Fibroblast of skin of right quadriceps (primary cell): ENCODE results near the gene TCP11L1.
A peak's percentile ranks its signal among the peaks of the same experiment; 100 is the strongest.
"Not testable (repeated sequence)": the region's sequence is repeated elsewhere in the genome, so short reads cannot be mapped to it uniquely, and the experiment has no call there.

Experiments
- DNase-seq: peaks from one replicate; pipeline ENCODE4 v3.0.0-alpha.2; 2013

Gene TCP11L1

DNA sequence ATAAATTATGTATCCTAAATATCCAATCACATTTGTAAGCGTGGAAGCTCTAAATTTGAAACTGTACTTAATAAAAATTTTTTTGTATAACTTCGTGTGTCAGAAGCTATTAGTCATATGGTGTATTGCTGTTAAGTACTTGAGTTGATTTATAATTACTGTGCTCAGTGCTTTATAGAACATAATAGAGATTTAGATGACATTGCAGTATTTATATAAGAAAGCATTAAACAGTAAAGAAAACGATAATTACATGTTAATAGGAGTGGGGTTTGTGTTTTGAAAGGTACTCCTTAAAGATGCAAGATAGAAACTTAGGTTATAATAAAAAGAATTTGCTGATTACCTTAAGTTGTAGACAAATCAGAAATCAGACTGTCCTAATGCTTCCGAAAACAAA is 5.9 kb upstream of the TCP11L1 start:
- DNase-seq = no peak

DNA sequence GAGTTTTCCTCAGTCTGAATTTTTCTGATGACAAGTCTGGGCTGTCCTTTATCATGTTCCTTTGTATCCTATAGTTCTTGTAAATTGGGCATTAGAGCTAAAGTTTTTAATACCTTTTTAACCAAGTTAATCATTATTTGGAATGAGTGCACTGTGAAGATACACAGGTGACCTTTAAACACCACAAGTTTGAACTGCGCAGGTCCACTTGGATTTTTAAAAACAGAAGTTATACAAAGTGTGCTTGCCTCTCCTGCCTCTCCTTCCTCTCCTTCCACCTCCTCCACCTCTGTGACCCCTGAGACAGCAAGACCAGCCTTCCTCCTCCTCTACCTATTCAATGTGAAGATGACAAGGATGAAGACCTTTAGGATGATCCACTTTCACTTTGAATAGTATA is 4.4 kb upstream of the TCP11L1 start:
- DNase-seq = no peak

DNA sequence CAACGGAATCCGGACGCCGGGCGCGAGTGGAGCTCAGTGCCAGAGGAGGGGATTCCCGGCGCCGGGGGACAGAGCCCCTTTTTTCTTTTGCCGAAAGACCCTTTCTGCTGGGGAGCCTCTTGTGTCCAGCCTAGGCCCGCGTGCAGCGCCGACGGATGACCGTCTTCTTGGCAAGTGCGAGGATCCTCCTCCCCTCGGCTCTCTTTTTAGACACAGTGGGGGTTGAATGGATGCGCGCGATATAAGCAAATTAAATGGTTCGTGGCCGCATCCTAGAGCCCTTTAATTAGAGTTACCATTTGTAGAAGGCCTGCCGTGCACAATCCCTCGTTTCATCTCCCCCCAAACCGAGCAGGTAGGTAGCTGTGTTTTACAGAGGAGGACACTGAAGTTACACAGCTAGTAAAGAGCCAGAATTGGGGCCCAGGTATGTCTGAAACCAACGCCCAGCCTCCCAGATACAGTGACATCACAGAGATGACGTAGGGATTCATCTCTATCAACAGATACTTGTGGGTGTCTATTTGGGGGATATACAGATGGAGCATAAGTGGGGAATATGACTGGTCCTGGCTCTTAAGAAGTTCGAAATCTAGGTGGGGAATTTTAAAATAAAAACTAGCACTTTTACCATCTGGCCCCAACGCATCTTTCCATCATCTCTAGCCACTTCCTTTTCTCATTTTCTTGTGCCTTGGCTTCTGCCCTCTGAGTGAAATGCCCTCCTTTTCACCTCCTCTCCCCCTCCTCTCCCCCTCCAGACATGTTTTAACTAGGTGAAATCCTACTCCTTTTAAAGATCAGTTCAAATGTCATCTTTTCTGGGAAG is 875 bp downstream of the TCP11L1 start:
- peak; percentile 22 for DNase-seq

DNA sequence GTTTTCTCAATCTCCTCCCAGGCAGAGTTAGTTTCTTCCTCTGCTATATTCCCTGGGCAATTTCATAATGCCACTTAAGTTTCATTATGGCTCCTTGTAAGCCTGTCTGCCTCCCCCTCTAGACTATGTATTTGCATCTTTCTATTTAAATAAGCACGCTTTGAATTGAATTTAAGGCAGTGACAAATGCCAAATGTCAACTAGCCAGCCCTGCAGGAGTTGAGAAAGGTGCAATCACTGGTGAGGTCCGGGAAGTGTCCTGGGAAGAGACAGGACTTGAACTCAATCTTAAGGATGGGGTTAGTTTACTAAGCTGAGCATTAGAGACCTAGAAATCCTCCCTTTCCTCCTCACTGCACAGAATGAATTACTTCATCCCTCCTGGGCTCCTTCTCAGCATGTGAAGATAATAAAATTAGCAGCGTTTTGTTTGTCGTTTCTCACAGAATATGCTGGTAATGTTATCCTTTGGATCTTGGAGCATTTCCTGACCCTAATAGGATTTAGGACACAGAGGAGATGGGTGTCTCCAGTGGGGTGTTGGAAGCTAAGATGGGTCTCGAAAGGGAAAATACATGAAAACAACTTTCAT is 1.6 kb downstream of the TCP11L1 start:
- no peak for DNase-seq

DNA sequence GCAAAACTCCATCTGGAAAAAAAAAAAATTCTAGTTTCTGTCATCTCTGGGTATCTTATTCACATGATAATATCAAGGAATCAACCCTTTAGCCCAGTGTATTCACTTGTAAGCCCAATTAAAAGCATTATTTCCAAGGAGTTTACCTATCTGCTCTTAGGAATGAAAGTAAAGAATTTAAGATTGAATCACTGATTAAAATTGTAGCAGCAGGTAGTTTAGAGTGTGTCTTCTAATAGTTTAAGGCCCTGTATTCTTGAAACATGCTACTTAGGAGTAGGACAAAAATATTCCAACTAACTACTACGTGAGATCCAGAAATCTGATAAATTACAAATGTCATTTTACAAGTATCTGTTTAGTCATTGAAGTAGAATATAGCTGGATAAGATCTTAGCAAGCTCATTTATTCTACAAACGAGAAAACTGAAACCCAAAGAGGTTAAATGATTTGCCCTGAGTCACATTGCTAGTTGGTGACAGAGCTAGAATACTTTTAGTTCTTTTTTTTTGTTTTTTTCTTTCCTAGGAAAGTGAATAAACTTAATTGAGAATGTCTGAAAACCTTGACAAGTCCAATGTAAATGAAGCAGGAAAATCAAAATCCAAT is 4.0 kb downstream of the TCP11L1 start:
- no peak for DNase-seq

DNA sequence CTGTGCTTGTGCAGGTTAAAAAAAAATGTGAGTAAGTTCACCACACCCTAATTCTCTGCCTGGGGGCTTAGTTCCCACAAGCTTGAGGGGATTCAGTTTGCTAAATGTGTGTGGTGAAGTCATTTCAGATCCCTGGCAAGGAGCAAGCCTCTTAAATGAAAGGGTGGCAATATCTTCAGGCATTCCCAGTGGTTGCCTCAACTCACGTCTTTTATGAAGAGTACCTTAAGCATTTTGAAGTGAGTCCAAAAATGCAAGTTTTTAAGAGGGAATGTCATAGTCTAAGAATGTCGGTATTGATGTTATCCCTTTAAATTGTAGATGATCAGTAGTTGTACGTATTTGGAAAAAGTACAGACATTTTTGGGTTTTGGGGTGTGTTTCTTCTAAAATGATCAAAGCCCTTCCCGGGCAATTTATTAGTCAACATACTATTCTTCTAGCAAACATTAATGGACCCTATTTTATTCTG is 4.9 kb downstream of the TCP11L1 start:
- DNase-seq = peak; percentile 44

DNA sequence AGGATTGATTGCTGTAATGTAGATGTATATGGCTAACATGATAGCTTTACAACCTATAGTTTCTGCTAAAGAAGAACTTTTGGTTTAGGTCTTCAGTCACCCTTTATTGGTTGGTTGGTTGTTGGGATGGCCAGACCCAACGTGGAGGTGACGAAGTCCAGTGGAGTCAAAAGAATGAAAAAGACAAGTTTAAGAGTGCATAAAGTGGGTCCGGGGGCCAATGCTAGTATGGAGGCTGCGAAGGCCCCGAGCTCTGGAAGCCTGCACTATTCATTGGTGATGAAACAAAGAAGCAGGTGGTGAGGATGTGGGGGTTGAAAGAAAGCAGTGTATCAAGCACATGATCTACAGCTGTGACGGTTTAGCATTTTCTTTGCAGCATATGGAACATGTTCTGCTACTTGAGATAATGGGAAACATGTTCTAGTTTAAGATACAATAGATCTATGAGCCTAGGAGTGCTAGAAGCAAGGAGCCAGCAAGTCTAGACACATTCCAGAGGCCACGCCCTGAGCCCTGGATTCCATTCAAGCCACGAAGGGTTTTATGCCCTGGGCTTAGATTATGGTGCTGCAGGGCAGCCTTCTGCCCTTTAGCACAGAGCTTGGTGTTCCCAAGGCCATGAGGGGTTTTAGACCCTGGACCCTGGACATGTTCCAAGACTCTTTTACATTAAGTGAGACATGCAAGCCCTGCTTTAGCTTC is 6.3 kb downstream of the TCP11L1 start:
- peak; percentile 22 for DNase-seq

DNA sequence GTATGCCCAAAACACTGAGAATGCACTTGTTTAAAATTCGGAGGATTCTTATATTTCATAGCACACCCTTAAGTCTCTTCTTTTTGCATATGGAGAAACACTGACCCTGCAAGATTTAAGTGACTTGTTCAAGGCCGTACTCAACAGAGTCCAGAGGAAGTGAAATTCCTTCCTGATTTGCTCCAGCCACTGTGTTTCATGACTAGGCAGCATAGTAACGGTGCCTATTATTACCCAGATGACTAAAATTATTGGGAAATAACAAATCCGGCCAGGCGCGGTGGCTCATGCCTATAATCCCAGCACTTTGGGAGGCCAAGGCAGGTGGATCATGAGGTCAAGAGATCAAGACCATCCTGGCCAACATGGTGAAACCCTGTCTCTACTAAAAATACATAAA is 9.3 kb downstream of the TCP11L1 start:
- not testable (repeated sequence) for DNase-seq

DNA sequence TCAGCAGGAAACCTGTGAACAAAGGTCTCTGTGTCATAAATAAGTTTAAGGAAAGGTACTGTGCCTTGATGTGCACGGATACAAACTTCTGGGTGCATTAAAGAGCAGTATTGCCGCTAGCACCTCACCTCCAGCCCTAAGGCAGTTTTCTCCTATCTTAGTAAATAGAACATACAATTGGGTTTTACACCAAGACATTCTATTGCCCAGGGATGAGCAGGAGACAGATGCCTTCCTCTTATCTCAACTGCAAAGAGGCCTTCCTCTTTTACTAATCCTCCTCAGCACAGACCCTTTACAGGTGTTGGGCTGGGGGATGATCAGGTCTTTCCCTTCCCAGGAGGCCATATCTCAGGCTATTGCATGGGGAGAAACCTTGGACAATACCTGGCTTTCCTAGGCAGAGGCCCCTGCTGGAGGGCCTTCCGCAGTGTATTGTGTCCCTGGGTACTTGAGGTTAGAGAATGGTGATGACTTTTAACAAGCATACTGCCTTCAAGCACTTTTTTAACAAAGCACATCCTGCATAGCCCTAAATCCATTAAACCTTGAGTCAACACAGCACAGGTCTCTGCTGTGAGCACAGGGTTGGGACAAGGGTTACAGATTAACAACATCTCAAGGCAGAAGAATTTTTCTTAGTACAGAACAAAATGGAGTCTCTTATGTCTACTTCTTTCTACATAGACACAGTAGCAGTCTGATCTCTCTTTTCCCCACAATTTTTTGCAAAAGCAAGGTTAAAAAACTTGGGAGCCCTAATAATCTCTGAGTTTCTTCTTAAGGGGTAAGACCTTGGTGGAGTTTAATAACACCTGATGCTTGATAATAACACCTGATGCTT is 10.4 kb downstream of the TCP11L1 start:
- not testable (repeated sequence) for DNase-seq

DNA sequence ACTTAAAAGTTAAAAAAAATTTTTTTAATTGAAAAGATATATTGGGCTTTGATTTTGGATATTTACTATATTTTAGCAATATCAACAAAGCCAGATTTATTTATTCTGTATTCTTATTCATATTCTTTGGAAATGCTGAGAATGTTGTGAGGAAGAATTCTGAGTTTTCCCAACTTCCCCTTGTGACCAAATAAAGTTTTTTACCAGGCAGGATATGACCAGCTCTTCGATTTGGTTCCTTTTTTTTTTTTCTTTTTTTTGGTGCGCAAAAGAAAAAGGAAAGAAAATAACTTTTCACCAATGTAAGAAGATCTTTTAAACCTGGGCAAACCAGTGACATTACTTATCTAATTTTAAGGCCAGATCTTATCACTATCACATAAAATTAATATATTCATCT is 12.9 kb downstream of the TCP11L1 start:
- DNase-seq = no peak

DNA sequence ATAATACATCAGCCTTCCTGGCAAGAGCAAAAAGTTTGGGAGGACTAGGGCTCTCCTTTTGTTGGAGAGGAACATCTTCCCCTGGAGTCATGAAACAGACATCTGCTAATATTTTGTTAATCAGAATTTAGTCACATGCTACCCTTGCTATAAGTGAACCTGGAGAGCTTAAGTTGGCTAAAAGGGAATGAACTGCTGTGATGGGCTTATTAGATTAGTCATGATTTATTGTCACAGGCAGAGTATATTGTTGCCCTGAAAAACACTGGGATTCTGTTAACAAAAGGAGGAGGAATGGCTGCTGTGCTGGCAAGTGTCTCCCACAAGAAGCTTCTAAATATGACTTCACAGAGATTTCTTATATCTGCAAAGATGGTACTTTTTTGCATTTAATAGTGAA is 16.0 kb downstream of the TCP11L1 start:
- no peak for DNase-seq

DNA sequence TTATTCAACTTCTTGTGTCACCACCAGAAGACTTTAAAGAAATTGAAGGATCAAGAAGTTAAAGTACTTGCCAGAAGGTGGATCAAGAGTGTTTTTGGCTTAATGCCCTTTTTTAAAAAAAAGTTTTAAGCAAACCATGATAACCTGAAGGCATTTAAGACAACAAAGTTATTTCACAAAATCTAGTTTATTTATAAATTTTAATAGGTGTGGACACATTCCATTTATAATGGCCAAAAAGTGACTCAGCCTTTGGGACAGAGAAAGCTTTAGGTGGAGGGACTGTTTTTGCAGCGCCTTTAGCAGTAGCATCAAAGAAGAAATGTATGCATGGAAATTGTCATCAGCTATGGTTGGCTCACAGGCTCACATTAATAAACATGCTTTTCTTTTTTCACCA is 17.9 kb downstream of the TCP11L1 start:
- no peak for DNase-seq

DNA sequence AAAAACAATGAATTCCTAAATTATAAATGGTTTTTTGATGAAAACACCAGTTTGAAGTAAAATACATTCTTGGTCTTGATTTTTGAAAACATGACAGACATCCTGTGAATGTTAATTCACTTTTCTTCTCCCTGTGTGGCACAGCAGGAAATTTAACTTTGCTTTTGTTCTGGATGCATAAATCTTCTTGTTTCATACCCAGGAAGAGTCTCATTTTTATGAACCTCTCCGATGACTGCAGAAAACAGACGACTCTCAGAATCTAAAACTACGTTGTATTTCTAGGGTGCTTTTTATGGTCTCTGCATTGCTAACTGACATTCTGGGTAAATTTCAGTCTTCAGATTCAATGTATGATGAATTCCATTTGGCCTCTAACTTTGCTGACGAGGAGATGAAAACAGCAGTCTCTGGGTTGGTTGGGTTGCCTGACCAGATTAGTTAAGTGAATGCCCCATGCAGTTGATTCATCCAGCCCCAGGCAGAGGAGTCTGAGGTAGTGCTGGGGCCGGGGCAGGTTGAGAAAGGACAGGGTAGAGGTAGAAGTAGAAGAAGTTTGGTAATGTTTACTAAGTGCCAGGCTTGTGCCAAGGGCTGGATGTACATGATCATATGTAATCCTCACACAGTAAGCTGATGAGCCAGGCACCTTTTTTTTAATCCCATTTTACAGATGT is 20.1 kb downstream of the TCP11L1 start:
- DNase-seq = no peak

DNA sequence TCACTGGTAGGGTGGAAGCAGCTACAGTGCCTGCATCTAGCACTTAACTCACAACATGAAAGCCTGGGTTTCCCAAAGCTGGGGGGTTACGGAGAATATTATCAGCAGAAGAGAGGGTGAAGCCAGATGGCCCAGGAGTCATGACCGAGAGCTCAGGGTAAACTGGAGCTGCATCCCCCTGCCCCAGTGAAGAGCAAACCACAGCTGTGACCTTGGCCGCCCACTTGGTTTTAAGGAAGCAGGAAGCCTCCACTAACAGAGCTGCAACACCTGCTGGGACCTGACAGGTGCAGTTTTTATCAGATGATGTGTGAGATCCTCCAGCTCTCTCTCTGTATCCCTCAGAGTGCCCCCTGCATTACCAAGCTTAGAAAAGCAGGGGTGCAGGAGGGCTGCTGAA is 20.9 kb downstream of the TCP11L1 start:
- DNase-seq = no peak

DNA sequence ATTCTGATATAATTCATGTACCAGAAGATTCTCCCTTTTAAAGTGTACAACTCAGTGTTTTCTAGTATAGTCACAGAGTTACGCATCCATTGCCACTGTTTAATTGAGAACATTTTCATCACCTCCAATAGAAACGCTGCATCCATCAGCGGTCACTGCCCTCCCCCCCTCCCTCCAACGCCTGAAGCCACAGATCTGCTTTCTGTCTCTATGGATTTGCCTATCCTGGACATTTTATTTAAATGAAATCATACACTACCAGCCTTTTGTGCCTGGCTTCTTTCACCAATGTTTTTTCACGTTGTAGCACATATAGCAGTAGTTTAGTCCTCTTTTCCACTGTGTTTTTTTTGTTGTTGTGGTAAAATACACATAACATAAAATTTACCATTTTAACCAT is 22.8 kb downstream of the TCP11L1 start:
- no peak for DNase-seq

DNA sequence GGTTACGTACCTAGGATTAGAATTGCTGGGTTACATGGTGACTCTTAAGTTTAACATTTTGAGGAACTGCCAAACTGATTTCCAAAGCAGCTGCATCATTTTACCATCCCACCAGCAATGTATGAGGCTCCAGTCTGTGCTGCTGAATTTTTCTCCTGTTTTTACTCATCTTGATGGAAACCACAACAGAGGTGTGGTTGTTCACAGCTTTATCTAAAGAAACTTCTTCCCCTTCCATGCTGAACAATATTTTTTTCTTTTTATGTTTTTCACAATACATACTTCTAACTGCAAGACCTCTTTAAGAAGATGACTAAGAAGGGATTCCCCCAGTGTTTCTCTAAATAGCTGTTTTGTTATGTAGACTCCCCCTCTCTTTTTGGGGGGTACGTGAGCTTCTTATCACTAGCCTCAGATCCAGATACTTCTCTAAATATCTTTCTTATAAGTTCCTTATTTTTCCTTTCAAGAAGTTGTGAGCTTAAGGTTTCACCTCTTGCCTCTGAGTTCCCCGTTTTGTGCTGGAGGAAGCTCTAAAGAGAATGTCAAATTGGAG is 24.0 kb downstream of the TCP11L1 start:
- peak; percentile 48 for DNase-seq

DNA sequence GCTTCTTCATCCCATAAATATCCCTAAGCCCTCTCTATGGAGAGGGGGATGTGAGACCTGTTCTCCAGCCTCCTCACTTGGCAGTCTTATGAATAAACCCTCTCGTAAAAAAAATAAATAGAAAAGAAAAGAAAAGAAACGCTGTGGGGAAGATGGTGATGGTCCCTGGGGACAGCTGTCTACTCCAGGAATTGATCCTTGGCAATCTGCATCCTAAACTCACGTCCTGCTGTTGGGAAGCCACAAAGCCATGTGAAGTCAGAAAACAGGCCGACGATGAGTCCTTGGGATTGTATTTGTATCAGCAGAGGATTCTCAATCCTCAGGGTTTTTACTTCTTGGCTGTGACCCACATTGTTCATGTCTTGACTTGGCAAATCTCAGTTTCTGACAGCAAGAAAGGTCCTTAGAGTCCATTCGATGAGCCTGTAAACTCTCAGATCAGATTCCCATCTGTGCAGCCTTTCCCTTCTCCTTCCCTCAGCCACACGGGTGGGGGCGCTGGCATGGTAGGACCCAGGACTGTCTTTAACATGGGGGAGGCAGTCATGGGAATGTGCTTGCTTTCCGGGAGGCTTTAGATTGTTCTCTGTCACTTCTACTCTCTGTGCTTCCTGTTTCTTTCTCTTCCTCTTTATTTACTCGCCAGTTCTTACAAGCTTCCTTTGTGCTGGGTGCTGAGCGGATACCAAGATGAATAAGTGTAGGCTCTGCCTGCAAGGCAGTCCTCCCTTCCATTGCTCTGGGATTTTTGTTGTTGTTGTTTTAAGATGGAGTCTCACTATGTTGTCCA is 24.9 kb downstream of the TCP11L1 start:
- no peak for DNase-seq

DNA sequence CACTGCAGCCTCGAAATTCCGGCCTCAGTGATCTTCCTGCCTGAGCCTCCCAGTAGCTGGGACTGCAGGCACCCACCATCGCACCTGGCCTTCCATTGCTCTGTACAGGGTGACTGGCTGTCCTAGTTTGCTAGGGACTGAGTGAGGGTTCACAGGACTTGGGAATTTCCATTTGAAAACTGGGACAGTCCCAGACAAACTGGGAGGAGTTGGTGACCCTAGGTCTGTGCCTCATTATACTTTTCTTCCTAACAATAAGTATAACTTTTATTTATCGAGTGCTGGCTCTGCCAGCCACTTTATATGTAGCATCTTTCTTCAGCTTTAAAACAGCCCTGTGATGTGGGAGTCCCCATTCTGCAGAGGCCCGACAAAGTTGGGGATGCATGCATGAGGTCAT is 25.5 kb downstream of the TCP11L1 start:
- DNase-seq = no peak

DNA sequence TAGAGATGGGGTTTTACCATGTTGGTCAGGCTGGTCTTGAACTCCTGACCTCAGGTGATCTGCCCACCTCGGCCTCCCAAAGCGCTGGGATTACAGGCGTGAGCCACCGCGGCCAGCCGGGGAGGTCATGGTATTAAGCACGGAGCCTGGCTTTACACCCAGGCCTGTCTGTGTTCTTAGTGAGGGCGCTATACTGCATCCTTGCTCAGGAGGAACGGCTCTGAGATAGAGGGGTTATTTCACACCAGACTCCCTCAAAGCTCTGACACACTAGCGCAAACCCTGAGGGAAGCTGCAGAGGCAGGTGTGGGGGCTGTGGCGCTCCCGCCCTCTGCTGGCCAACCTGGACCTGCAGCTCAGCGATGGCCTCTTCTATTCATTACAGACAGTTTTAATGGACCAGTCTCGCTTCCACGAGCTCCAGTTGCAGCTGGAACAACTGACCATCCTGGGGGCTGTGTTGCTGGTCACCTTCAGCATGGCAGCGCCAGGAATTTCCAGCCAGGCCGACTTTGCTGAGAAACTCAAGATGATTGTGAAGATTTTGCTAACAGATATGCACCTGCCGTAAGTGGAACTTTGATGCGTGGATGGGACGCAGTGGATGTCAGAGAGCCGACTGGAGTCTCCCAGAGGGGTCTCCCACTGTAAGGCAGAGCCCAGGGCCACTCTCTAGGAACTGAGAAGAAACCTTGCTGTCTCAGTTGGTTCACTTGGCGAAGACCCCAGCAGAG is 26.2 kb downstream of the TCP11L1 start:
- DNase-seq = peak; percentile 52

DNA sequence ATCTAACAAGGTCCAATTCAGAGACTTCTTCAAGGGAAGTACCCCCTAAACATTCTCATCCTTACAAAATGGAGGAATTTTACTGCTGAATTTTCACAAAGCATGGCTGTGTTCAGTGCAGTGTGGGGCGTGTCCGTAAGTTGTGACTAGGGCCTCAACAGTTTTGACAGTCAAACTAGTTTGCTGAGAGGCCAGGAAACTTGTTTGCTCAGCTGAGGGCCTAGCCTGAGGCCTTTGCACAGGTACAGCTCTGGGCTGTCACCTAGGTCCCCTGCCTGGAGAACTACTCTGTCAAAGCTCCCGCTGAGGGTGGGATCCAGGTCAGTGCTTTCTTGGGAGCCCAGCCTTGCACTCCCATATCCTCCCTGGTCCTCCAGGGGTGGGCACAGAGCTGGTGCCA is 27.9 kb downstream of the TCP11L1 start:
- DNase-seq = no peak
